ENCODE results near the gene CTU2.

Gene CTU2

DNA sequence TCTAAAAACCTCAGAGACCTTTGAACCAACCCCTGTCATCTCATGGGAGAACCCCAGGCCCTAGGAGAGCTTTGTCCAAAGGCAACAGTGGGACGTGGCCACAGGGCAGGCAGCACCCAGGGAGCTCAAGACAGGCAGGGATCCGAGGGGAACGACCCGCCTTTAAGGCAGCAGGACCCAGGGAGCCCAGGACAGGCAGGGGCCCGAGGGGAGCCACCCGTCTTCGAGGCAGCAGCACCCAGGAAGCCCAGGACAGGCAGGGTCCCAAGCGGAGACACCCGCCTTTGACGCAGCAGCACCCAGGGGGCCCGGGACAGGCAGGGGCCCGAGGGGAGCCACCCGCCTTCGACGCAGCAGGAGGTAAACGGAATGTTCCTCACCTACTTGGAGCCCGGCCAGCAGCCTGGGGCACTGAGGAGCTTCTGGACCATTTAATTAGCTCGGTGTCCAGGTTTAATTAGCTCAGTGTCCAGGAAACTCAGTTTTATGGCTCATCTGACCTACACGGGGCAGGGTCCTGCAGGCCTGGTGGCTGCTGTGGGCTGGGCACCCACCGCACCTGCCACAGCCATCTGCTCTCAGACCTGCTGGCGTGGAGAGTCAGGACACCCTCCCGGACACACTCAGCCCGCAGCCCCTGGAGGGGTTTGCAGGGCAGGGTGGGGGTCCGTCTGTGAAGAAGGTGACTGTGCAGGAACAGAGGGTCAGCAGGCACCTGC, 54.3 kb downstream of the CTU2 start:
- Histone ChIP-seq H4K20me1 (ENCODE audit: insufficient read depth, low read length) (no peaks in the 10 kb centered on the region), H3K27ac (ENCODE audit: low read depth, low read length, poor library complexity, severe bottlenecking) (no peak overlapping the region), H3K9ac (ENCODE audit: low read length) (no peak overlapping the region), H3K9me3 (ENCODE audit: low read length) (no peaks in the 10 kb centered on the region), H3K27me3 (ENCODE audit: insufficient read depth, low read length) (peaks cover 36% of the 10 kb centered on the region), H3K36me3 (ENCODE audit: insufficient read depth, low read length) (no peaks in the 10 kb centered on the region), H3F3A (ENCODE audit: insufficient read depth, low read length) (no peaks in the 10 kb centered on the region), H3K9me2 (ENCODE audit: low read depth, low read length) (no peaks in the 10 kb centered on the region), H3K79me2 (ENCODE audit: insufficient read depth, low read length) (no peaks in the 10 kb centered on the region), H3K4me2 (ENCODE audit: low read length) (no peak overlapping the region), H3K4me3 (ENCODE audit: low read depth, low read length, poor library complexity, severe bottlenecking) (no peak overlapping the region), H2AFZ (ENCODE audit: low read length) (no peak overlapping the region), H3K4me1 (ENCODE audit: insufficient read depth, low read length, severe bottlenecking) (no peaks in the 10 kb centered on the region)
- TF ChIP-seq, protein P1, sequence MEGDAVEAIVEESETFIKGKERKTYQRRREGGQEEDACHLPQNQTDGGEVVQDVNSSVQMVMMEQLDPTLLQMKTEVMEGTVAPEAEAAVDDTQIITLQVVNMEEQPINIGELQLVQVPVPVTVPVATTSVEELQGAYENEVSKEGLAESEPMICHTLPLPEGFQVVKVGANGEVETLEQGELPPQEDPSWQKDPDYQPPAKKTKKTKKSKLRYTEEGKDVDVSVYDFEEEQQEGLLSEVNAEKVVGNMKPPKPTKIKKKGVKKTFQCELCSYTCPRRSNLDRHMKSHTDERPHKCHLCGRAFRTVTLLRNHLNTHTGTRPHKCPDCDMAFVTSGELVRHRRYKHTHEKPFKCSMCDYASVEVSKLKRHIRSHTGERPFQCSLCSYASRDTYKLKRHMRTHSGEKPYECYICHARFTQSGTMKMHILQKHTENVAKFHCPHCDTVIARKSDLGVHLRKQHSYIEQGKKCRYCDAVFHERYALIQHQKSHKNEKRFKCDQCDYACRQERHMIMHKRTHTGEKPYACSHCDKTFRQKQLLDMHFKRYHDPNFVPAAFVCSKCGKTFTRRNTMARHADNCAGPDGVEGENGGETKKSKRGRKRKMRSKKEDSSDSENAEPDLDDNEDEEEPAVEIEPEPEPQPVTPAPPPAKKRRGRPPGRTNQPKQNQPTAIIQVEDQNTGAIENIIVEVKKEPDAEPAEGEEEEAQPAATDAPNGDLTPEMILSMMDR (IDR thresholded peaks at IDR 0.05; ENCODE audit: low read length) = no peak
- TF ChIP-seq EZH2 (IDR thresholded peaks at IDR 0.05; ENCODE audit: borderline replicate concordance, low read length) = no peak

DNA sequence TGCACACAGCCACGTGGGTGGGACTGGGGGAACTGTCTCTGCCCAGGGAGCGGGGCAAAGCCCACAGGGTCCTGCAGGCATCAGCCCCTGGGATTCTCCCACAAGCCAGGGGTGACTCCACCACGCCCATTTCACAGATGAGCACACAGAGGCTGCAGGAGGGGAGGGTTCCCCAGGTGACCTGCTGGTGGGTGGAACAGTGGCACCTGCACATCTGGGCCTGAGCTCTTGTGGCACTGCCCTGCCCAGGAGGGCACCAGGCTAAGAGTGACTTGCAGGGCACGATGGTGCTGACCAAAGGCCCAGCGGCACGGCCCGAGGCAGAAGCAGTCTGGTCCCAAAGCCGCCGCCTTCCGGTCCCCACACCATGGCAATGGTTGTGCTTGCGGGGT, 54.8 kb downstream of the CTU2 start:
- no peak overlapping the region for H3K27ac ChIP-seq (ENCODE audit: low read depth, low read length, poor library complexity, severe bottlenecking)
- no peaks in the 10 kb centered on the region for H3K9me2 ChIP-seq (ENCODE audit: low read depth, low read length)
- no peak overlapping the region for H3K9ac ChIP-seq (ENCODE audit: low read length)
- no peaks in the 10 kb centered on the region for H3K4me1 ChIP-seq (ENCODE audit: insufficient read depth, low read length, severe bottlenecking)
- H4K20me1 ChIP-seq (ENCODE audit: insufficient read depth, low read length) = no peaks in the 10 kb centered on the region
- no peaks in the 10 kb centered on the region for H3F3A ChIP-seq (ENCODE audit: insufficient read depth, low read length)
- no peaks in the 10 kb centered on the region for H3K36me3 ChIP-seq (ENCODE audit: insufficient read depth, low read length)
- no peak overlapping the region for H3K4me2 ChIP-seq (ENCODE audit: low read length)
- H2AFZ ChIP-seq (ENCODE audit: low read length) = no peak overlapping the region
- H3K79me2 ChIP-seq (ENCODE audit: insufficient read depth, low read length) = no peaks in the 10 kb centered on the region
- TF ChIP-seq, protein P1 (IDR thresholded peaks at IDR 0.05; ENCODE audit: low read length) = no peak
- no peak for TF ChIP-seq EZH2 (IDR thresholded peaks at IDR 0.05; ENCODE audit: borderline replicate concordance, low read length)
- H3K27me3 ChIP-seq (ENCODE audit: insufficient read depth, low read length) = peaks cover 36% of the 10 kb centered on the region
- no peaks in the 10 kb centered on the region for H3K9me3 ChIP-seq (ENCODE audit: low read length)
- H3K4me3 ChIP-seq (ENCODE audit: low read depth, low read length, poor library complexity, severe bottlenecking) = no peak overlapping the region

DNA sequence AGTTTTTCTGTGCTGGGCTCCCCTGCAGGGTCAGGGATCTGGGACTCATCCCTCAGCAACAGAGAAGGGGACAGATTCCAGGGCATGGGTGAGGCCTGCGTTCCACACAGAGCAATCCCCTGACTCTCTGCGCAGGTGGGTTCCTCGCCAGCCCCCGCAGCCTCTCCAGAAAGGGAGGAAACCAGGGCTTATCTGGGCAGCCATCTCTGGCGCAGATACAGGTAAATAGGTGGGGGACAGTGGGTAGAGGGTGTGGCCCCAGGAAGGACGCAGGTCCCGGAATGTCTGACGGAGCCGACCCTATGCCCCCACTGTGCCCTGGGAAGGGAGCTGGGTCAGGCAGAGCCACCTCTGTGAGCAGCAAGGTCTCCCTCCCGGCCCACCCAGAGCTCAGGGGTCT, 55.5 kb downstream of the CTU2 start:
- H3K4me2 ChIP-seq (ENCODE audit: low read length) = no peak overlapping the region
- no peak overlapping the region for H3K27ac ChIP-seq (ENCODE audit: low read depth, low read length, poor library complexity, severe bottlenecking)
- peaks cover 36% of the 10 kb centered on the region for H3K27me3 ChIP-seq (ENCODE audit: insufficient read depth, low read length)
- H3K36me3 ChIP-seq (ENCODE audit: insufficient read depth, low read length) = no peaks in the 10 kb centered on the region
- H3K79me2 ChIP-seq (ENCODE audit: insufficient read depth, low read length) = no peaks in the 10 kb centered on the region
- no peak overlapping the region for H2AFZ ChIP-seq (ENCODE audit: low read length)
- H3F3A ChIP-seq (ENCODE audit: insufficient read depth, low read length) = no peaks in the 10 kb centered on the region
- H3K9me2 ChIP-seq (ENCODE audit: low read depth, low read length) = no peaks in the 10 kb centered on the region
- H4K20me1 ChIP-seq (ENCODE audit: insufficient read depth, low read length) = no peaks in the 10 kb centered on the region
- TF ChIP-seq, protein P1 (IDR thresholded peaks at IDR 0.05; ENCODE audit: low read length) = no peak
- TF ChIP-seq EZH2 (IDR thresholded peaks at IDR 0.05; ENCODE audit: borderline replicate concordance, low read length) = no peak
- H3K9ac ChIP-seq (ENCODE audit: low read length) = no peak overlapping the region
- no peak overlapping the region for H3K4me3 ChIP-seq (ENCODE audit: low read depth, low read length, poor library complexity, severe bottlenecking)
- H3K4me1 ChIP-seq (ENCODE audit: insufficient read depth, low read length, severe bottlenecking) = no peaks in the 10 kb centered on the region
- H3K9me3 ChIP-seq (ENCODE audit: low read length) = no peaks in the 10 kb centered on the region
